T-cell (primary cell): ENCODE measurements around the gene NLRP14. TPM values are rescaled to one million over a fixed set of nuclear protein-coding genes. Genes with fewer than 3 reads are reported as not detected.
A peak's percentile ranks its signal among the peaks of the same experiment; 100 is the strongest.

Experiments used
- ATAC-seq, 4 experiments: fragments of 200-7000 bp in 3 of 4; fragments of 150-1000 bp in 1 of 4; cut with Tn5 transposase; replicated peaks in 1 of 4; 1 replicate in 3 of 4; 2 replicates in 1 of 4; pipeline ENCODE4 v1.10.0; 2021; ENCODE audit warnings: moderate library complexity in 3 of 4, mild to moderate bottlenecking in 2 of 4, moderate number of reproducible peaks in 1 of 4
- CTCF ChIA-PET, 2 donors: fragments of 300-600 bp; sonication (Branson Sonifier 250); formaldehyde crosslinking; loops; one replicate each; lab custom pipeline; 2022; ENCODE audit warnings: antibody characterized with exemption in 2 of 2; lab: Charles Lee
- POLR2A ChIA-PET, 2 donors: fragments of 300-600 bp; sonication (Branson Sonifier 250); formaldehyde crosslinking; loops; one replicate each; lab custom pipeline; 2022; ENCODE audit warnings: antibody characterized with exemption in 2 of 2; lab: Charles Lee
- DNase-seq, 35 experiments: peaks; one replicate each; pipeline versions ENCODE4 v3.0.0 to v3.0.0-alpha.2; 2013 to 2023
- H3K27ac ChIP-seq: one replicate; pipeline ENCODE4 v1.5.1; 2013; ENCODE audit warnings: low read length
- H3K27me3 ChIP-seq, 2 experiments: replicated peaks in 1 of 2; 1 replicate in 1 of 2; 2 replicates in 1 of 2; pipeline versions ENCODE4 v1.6.1 to v1.7.0; 2013; ENCODE audit warnings: low read length in 1 of 2, mixed read lengths in 1 of 2; ENCODE audit not compliant: control insufficient read depth in 2 of 2, insufficient read depth in 2 of 2; ENCODE audit errors: extremely low read depth in 1 of 2
- H3K36me3 ChIP-seq, 2 donors: 1 replicate in 1 of 2; 2 replicates in 1 of 2; pipeline versions ENCODE4 v1.6.1 to v1.7.0; 2013; ENCODE audit warnings: low read length in 1 of 2; ENCODE audit not compliant: control insufficient read depth in 2 of 2, insufficient read depth in 1 of 2; ENCODE audit errors: extremely low read depth in 1 of 2
- H3K4me1 ChIP-seq, 2 experiments: 1 replicate in 1 of 2; 2 replicates in 1 of 2; pipeline versions ENCODE4 v1.6.1 to v1.7.0; 2013; ENCODE audit warnings: low read length in 2 of 2, mixed read lengths in 1 of 2; ENCODE audit not compliant: insufficient read depth in 2 of 2, control insufficient read depth in 1 of 2; ENCODE audit errors: extremely low read depth in 1 of 2
- H3K4me3 ChIP-seq, 2 donors: 1 replicate in 1 of 2; 2 replicates in 1 of 2; pipeline versions ENCODE4 v1.5.1 to v1.7.0; 2013; ENCODE audit warnings: mild to moderate bottlenecking in 2 of 2, low read length in 1 of 2, moderate library complexity in 1 of 2; ENCODE audit not compliant: control insufficient read depth in 1 of 2; ENCODE audit errors: extremely low read depth in 1 of 2
- H3K9me3 ChIP-seq: 2 replicates; pipeline ENCODE4 v1.7.0; 2013
- H3K27ac Mint-ChIP-seq, 2 donors: one replicate each; pipeline ENCODE4 v1.8.0; 2020 to 2021; ENCODE audit warnings: mild to moderate bottlenecking in 2 of 2, mixed read lengths in 2 of 2
- H3K27me3 Mint-ChIP-seq, 2 donors: one replicate each; pipeline ENCODE4 v1.8.0; 2021 to 2022; ENCODE audit warnings: mixed read lengths in 2 of 2
- H3K36me3 Mint-ChIP-seq: one replicate; pipeline ENCODE4 v1.8.0; 2021; ENCODE audit warnings: mixed read lengths
- H3K4me1 Mint-ChIP-seq, 3 donors: one replicate each; pipeline ENCODE4 v1.8.0; 2020 to 2022; ENCODE audit warnings: mixed read lengths in 3 of 3, mild to moderate bottlenecking in 1 of 3
- H3K4me3 Mint-ChIP-seq, 3 donors: one replicate each; pipeline ENCODE4 v1.8.0; 2020 to 2022; ENCODE audit warnings: mild to moderate bottlenecking in 3 of 3, mixed read lengths in 3 of 3, moderate library complexity in 3 of 3
- H3K9me3 Mint-ChIP-seq, 3 donors: one replicate each; pipeline ENCODE4 v1.8.0; 2020 to 2022; ENCODE audit warnings: mixed read lengths in 3 of 3
- WGBS: methylation state at CpG from one replicate; pipeline ENCODE4 v1.1.5; 2013; ENCODE audit warnings: missing lambda C conversion rate; ENCODE audit not compliant: insufficient coverage; 5-methylcytosine and 5-hydroxymethylcytosine counted together
- total RNA-seq, 35 experiments: library from RNA in 6 of 35; stranded (reverse) in 6 of 35; fragments of 120-200 nt in 1 of 35; gene quantifications; one replicate each; pipeline versions ENCODE4 v1.2.1 to v1.2.4 and lab custom pipeline; 2013 to 2026

NLRP14 gene
- total RNA-seq, 5 donors from 2014 or later (not counting 1 experiment from before 2014, with no cell fraction given): 0.13 TPM; not detected in 4

DNA sequence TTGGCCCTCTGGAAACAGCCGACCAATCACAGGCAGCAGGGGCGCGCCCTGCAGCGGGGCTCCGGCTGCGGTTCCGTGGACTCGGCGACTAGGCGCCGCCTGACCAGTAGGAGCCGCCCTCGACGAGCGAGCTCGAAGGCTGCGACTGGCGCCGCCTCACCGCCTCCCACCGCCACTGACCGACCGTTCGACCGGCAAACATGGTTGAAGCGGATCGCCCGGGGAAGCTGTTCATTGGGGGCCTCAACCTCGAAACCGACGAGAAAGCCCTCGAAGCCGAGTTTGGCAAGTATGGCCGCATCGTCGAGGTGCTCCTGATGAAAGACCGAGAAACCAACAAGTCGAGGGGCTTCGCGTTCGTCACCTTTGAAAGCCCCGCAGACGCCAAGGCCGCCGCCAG, 68.6 kb downstream of the NLRP14 start, which contains the start of gene RBMXL2:
TSS of gene RBMXL2 (plus strand) at position 78 of the 400 bp plus-strand sequence. CDS start at position 201, 123 bp downstream.
- ChIA-PET POLR2A (no interaction called here), CTCF (no interaction called here)
- H3K36me3 ChIP-seq: no peaks in the 10 kb centered on the region
- WGBS: 83% methylated on average over 45 of the region's 45 CpGs
- H3K4me1 ChIP-seq: no peaks in the 10 kb centered on the region
- H3K36me3 Mint-ChIP-seq: no peaks in the 10 kb centered on the region
- no peak within 1 kb of the TSS for H3K4me3 ChIP-seq
- no peak within 1 kb of the TSS for H3K27ac Mint-ChIP-seq
- H3K9me3 Mint-ChIP-seq: no peaks in the 10 kb centered on the region
- ATAC-seq (no peak), DNase-seq (no peak)
- no peaks in the 10 kb centered on the region for H3K4me1 Mint-ChIP-seq
- H3K9me3 ChIP-seq: no peaks in the 10 kb centered on the region
- H3K27me3 Mint-ChIP-seq: peaks cover 17 to 19% of the 10 kb centered on the region in 2 donors
- H3K27ac ChIP-seq: no peak within 1 kb of the TSS
- no peaks in the 10 kb centered on the region for H3K27me3 ChIP-seq
- H3K4me3 Mint-ChIP-seq: no peak within 1 kb of the TSS

DNA sequence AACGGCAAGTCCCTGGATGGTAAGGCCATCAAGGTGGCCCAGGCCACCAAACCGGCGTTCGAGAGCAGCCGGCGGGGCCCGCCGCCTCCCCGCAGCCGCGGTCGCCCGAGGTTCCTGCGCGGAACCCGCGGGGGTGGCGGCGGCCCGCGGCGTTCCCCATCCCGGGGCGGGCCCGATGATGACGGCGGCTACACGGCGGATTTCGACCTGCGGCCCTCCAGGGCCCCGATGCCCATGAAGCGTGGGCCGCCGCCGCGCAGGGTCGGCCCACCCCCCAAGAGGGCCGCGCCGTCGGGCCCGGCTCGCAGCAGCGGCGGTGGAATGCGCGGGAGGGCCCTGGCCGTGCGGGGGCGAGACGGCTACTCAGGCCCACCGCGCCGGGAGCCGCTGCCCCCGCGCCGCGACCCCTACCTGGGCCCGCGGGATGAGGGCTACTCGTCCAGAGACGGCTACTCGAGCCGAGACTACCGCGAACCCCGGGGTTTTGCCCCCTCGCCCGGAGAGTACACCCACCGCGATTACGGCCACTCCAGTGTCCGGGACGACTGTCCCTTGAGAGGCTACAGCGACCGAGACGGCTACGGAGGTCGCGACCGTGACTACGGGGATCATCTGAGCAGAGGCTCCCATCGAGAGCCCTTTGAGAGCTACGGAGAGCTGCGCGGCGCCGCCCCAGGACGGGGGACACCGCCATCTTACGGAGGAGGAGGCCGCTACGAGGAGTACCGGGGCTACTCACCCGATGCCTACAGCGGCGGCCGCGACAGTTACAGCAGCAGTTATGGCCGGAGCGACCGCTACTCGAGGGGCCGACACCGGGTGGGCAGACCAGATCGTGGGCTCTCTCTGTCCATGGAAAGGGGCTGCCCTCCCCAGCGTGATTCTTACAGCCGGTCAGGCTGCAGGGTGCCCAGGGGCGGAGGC, 69.3 kb downstream of the NLRP14 start:
- H3K36me3 Mint-ChIP-seq: no peaks in the 10 kb centered on the region
- CTCF ChIA-PET: no interaction called here
- H3K4me1 ChIP-seq: no peaks in the 10 kb centered on the region
- no peaks in the 10 kb centered on the region for H3K36me3 ChIP-seq
- WGBS: 92% methylated on average over 103 of the region's 111 CpGs
- H3K27me3 ChIP-seq: no peaks in the 10 kb centered on the region
- H3K4me3 ChIP-seq: no peak overlapping the region
- no peak for DNase-seq
- H3K9me3 ChIP-seq: no peaks in the 10 kb centered on the region
- H3K4me1 Mint-ChIP-seq: no peaks in the 10 kb centered on the region
- no peak overlapping the region for H3K27ac Mint-ChIP-seq
- no peak overlapping the region for H3K27ac ChIP-seq
- H3K9me3 Mint-ChIP-seq: no peaks in the 10 kb centered on the region
- POLR2A ChIA-PET: no interaction called here
- no peak for ATAC-seq
- no peak overlapping the region for H3K4me3 Mint-ChIP-seq
- H3K27me3 Mint-ChIP-seq: peaks cover 17 to 22% of the 10 kb centered on the region in 2 donors

GRCh38 chr11:7098235-7098832, 78.1 kb downstream of the NLRP14 start:
- Mint-ChIP-seq H3K9me3 (no peaks in the 10 kb centered on the region), H3K27ac (no peak overlapping the region), H3K4me1 (no peaks in the 10 kb centered on the region), H3K4me3 (no peak overlapping the region), H3K27me3 (peaks cover 11 to 16% of the 10 kb centered on the region in 2 donors), H3K36me3 (no peaks in the 10 kb centered on the region)
- ATAC-seq: peak in 3 of 4 experiments; percentile 30 to 55 (median 48)
- peak in 2 of 35 experiments; percentile 16 to 72 for DNase-seq
- Histone ChIP-seq H3K36me3 (no peaks in the 10 kb centered on the region), H3K4me1 (no peaks in the 10 kb centered on the region), H3K4me3 (no peak overlapping the region), H3K27ac (no peak overlapping the region), H3K27me3 (peaks cover 0 to 2% of the 10 kb centered on the region in 2 experiments), H3K9me3 (no peaks in the 10 kb centered on the region)
- no CpG with 5 or more reads among the region's 2 CpGs for WGBS
- CTCF ChIA-PET: interaction anchor here (0.7 to 3.9 kb wide), 11 partner anchors 343 to 1001 kb away, joined by 3 to 41 read pairs (median 4); partner anchors contain the start of gene EIF3F (in 1 of the 2)
- POLR2A ChIA-PET: no interaction called here

GRCh38 chr11:7115780-7116179, 95.5 kb downstream of the NLRP14 start:
- CTCF ChIA-PET: interaction anchor here in 1 of 2 donors (0.7 kb wide), 1 partner anchor 25 kb away, joined by 3 read pairs; no protein-coding TSS in a partner anchor

DNA sequence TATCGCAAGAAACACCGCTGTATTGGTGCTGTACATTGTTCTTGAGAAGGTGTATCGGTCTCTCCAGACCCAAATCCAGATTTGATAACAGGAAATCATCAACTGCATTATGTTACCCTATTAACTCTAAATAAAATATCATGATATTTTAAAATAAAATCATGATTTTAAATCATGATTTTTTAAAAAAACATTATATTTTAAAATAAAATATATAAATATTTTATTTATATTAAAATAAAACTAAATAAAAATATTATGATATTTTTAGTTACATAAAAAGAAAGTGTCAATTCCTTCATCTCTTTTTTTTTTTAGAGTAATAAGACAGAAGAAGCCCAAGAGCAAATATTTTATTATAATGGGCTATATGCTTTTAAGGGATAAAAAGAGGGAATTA, 96.1 kb downstream of the NLRP14 start:
- Histone ChIP-seq H3K36me3 (no peaks in the 10 kb centered on the region), H3K4me3 (no peak overlapping the region), H3K27ac (no peak overlapping the region), H3K4me1 (no peaks in the 10 kb centered on the region), H3K27me3 (peaks cover 3 to 4% of the 10 kb centered on the region in 2 experiments), H3K9me3 (no peaks in the 10 kb centered on the region)
- Mint-ChIP-seq H3K27me3 (peaks cover 11 to 25% of the 10 kb centered on the region in 2 donors), H3K36me3 (no peaks in the 10 kb centered on the region), H3K4me1 (no peaks in the 10 kb centered on the region), H3K27ac (no peak overlapping the region), H3K4me3 (no peak overlapping the region), H3K9me3 (no peaks in the 10 kb centered on the region)
- DNase-seq (no peak), ATAC-seq (no peak)
- ChIA-PET CTCF (no interaction called here), POLR2A (no interaction called here)
- no CpG with 5 or more reads among the region's 3 CpGs for WGBS

More at GRCh38 chr11:7115780-7116179, 95.5 kb downstream of the NLRP14 start:
- POLR2A ChIA-PET: no interaction called here
- Histone ChIP-seq H3K9me3 (no peaks in the 10 kb centered on the region), H3K27ac (no peak overlapping the region), H3K4me3 (no peak overlapping the region), H3K36me3 (no peaks in the 10 kb centered on the region), H3K27me3 (peaks cover 3 to 4% of the 10 kb centered on the region in 2 experiments), H3K4me1 (no peaks in the 10 kb centered on the region)
- H3K27me3 Mint-ChIP-seq: peaks cover 15 to 28% of the 10 kb centered on the region in 2 donors
- DNase-seq (no peak), ATAC-seq (no peak)
- no peaks in the 10 kb centered on the region for H3K36me3 Mint-ChIP-seq
- H3K27ac Mint-ChIP-seq: no peak overlapping the region
- H3K4me3 Mint-ChIP-seq: no peak overlapping the region
- no CpG with 5 or more reads among the region's 1 CpG for WGBS
- no peaks in the 10 kb centered on the region for H3K9me3 Mint-ChIP-seq
- no peaks in the 10 kb centered on the region for H3K4me1 Mint-ChIP-seq
